GM19438 (cell line): Measurements from ENCODE around the gene PRELID1.

Experiments used
- ATAC-seq: cut with Tn5 transposase; IDR thresholded peaks from one replicate; pipeline ENCODE4 v1.9.1; 2021; ENCODE audit warnings: low read depth; ENCODE audit not compliant: unreplicated experiment

PRELID1 gene

DNA sequence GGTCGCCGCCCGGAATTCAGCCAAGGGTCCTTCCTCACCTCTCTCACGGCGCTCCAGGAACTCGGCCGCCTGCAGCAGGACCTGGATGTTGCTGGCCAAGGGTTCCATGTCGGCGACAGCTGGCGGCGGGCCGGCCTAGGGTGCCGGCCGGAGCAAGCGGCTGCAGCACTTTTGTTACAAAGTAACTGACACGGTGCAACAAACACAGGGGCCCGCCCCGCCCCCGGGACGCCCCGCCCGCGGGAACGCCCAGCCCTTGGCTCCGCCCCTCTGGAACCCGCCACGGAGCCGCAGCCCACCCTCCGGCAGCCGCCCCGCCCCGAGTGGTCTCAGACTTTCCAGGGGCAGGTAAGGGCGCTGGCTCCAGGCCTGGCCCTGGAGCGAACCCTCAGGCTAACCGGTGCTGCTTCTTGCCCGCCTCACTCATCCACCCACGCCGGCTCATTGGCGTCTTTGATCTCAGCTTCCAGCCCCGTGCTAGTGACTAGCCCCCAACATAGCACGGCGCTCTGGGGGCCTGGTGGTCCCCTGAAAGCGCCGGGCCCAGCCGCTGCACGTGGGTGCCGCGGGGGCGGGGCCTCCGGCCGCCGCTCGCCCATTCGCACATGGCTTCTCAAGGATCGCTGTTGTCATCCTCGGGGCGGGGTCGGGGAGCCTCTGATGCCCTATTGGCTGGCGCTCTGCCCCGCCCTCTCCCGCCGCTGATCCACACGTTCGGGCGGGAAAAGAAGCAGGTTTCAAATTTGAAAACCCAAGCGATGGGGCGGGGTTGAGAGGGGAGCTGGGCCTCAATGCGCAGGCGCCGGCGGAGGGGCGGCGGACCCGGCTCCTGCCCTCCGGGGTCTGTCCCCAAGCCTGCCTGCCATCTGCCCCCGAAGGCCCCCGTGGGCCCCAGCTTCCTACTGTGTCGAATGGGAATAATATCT lies 8.4 kb downstream of the PRELID1 start, which contains the start of gene MXD3:
MXD3 (minus strand) TSS at position 176 of the 926 bp plus-strand sequence; CDS start at position 108, 68 bp downstream.
- peak; percentile 66 for ATAC-seq

GRCh38 chr5:177312649-177313181 lies 9.1 kb downstream of the PRELID1 start:
- peak; percentile 25 for ATAC-seq

GRCh38 chr5:177313561-177314259 lies 10.1 kb downstream of the PRELID1 start:
- no peak for ATAC-seq

GRCh38 chr5:177314376-177315342 lies 11.1 kb downstream of the PRELID1 start:
- no peak for ATAC-seq

DNA sequence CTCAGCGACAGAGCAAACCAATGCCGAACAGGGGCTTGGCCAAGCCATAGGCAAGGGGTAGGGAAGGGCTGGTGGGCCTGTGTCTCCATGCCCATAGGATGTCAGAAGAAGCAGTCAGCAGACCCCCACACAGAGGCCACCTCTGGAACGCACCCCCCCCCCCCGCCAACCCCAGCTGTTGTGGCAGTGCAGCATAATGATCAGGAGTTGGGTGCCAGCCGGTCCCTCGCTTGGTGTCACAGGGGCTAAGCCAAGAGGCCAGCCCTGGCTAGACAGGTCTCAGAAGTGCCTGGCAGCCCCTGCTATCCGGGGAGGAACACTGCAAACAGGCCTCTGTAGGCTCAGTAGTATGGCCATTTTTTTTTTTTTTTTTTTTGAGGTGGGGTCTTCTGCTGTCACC lies 11.8 kb downstream of the PRELID1 start:
- no peak for ATAC-seq

GRCh38 chr5:177316005-177316404 lies 12.4 kb downstream of the PRELID1 start:
- no peak for ATAC-seq

DNA sequence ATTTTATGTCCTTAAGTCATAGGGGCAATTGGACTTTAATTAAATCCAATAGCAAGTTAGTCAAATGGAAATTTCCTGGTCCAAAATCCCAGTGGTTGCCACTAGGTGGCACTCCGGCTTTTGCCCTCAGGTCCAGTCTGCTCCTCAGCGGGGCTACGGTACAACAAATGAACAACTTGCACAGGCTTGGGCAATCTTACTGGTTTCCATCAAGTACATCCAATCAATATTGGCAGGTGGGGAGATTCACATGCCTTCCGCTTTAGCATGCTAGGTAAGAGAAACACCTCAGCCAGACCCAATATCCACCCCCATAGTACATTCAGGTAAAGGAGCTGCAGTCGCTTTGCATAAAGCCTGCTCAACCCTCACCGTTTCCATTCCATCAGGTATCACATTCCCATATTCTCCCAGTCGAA lies 14.4 kb downstream of the PRELID1 start:
- ATAC-seq: no peak

GRCh38 chr5:177319913-177320588 lies 16.5 kb downstream of the PRELID1 start:
- ATAC-seq: no peak

DNA sequence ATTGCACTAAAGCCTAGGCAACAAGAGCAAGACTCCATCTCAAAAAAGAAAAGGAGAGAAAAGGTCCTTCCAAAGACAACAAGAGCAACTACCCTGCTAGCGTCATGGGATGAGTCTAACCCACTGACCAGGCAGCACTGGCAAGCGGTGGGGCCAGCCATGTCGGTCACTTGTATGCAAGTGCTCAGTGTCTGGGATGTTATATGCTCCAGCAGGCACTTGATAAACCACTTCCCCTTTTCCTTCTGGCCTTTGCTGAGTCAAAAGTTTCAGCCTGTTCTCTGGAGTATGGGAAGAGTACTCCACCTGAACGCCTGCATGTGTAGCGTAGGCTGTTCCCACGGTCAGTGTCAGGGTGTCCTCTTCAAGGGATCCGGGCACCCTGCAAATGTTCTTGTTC lies 17.3 kb downstream of the PRELID1 start:
- no peak for ATAC-seq

DNA sequence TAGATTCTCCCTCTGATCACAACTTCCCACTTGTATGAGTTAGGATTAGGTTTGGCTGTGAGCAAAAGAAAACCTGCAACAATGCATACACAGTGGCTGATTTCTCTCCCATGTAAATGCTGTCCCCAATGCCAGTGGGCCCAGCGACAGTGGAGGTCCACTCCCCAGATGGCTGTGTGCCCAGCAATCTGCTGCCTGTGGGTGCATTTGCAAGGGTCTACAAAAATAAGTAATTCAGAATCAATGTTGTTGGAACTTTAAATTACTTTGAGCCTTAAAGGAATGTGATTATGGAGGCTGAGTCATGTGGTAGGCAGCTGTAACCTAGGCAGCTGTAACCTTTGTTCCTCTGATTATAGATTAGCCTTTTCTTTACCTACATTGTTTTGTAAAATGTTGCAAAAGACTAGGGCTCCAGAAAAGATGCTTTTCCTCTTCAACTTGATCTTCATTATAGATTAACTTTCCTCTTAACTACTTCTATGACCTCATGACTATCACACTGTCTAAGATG lies 22.3 kb downstream of the PRELID1 start:
- ATAC-seq: no peak

GRCh38 chr5:177327539-177328522 lies 24.2 kb downstream of the PRELID1 start:
- no peak for ATAC-seq

DNA sequence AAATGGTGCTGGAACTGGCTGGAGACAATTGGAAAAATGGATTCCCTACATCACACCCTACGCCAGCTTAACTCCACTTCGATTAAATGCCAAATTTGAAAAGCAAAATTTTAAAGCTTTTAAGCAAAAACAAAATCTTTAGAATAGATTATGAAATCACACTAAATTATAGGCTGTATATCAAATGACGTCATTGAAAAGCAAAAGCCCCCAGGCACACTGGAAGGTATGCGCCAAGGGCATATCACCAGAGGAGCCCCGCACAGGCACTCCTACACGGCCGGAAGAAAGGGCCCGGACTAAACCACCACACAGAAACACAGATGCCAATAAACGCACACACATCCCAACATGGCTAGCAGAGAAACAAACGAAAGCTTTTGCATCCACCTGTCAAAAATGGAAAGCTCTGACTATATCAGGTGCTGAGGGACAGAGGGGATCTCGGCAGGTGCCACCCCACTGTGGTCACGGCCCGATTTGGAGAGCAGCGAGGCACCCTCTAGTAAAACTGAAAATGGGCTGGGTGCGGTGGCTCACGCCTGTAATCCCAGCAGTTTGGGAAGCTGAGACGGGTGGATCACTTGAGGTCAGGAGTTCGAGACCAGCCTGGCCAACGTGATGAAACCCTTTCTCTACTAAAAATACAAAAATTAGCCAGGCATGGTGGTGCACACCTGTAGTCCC lies 25.1 kb downstream of the PRELID1 start:
- no peak for ATAC-seq

- ATAC-seq: no peak
Measured at GRCh38 chr5:177329883-177330282, 26.3 kb downstream of the PRELID1 start.

- no peak for ATAC-seq
Measured at GRCh38 chr5:177330991-177331842, 27.6 kb downstream of the PRELID1 start.

DNA sequence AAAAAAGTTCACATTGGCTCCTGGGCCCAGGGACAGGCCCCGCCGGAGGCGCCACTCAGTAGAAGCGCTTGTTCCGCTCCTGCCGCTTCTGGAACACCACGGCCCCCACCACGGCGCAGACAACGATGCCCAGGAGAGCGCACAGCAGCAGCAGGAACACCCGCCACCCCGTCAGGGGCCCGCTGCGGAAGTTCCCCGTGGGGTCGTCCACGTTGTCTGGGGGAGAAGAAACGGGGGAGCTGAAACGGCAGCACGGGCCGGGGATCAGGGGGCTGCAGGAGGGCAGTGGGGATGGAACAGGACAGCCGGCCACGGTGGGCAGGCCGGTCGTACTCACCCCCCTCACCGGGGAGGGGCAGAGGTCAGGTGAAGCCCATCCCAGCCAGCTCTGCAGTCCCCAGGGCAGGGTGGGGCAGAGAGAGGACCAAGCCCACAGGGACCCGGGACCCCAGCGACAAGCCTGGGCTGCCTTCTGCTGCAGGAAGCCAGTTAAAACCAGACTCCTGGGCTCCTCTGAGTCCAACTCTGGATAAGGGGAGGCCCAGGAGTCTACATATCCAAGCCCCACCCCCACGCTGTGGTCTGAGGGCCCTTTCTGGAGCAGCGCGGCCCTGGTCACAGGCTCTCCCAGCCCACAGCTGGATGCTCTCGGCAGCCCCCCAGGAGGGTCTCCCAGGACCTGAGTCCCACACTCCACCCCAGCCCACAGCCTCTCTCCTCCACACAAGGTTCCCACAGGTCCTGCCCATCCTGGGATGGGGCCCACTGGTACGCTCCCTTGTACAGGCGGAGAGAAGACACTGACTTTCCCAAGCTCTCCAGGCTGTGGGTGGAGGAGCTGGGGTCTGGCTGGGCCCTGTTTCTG lies 28.7 kb downstream of the PRELID1 start:
- no peak for ATAC-seq

- no peak for ATAC-seq
Measured at GRCh38 chr5:177332896-177333260, 29.3 kb downstream of the PRELID1 start.
